Right renal cortex interstitium (tissue), 3 donors: Measurements from ENCODE around the gene ARMC10. TPM values are rescaled to one million over a fixed set of nuclear protein-coding genes. Genes with fewer than 3 reads are reported as not detected.
A peak's percentile ranks its signal among the peaks of the same experiment; 100 is the strongest.
"Not testable (repeated sequence)": the region's sequence is repeated elsewhere in the genome, so short reads cannot be mapped to it uniquely, and the experiment has no call there.

Experiments used
- DNase-seq, 3 donors: peaks; one replicate each; pipeline ENCODE4 v3.0.0-alpha.2; 2013; ENCODE audit warnings: low read depth in 3 of 3, low spot score in 2 of 3
- polyA plus RNA-seq, 3 donors: library from polyadenylated mRNA; unstranded; fragments of 120-200 nt; gene quantifications; one replicate each; pipeline ENCODE4 v1.2.1, GENCODE V29; 2013; ENCODE audit not compliant: insufficient read length in 3 of 3

Gene ARMC10
- polyA plus RNA-seq: 10 to 100 TPM; 57.8 to 73.0 (median 65.5) TPM

- DNase-seq: peak; percentile 86 to 91 (median 89)
Measured at GRCh38 chr7:103074519-103075336, at the start of gene ARMC10, which contains the start of gene FBXL13. TSS of gene ARMC10 (plus strand) at chr7:103075140. CDS start at chr7:103075273, 133 bp downstream. TSS of gene FBXL13 (minus strand) at chr7:103074796.

GRCh38 chr7:103025341-103025740 is 49.6 kb upstream of the ARMC10 start:
- DNase-seq: no peak

- DNase-seq: no peak
Measured at GRCh38 chr7:103031024-103031423, 43.9 kb upstream of the ARMC10 start.

- no peak for DNase-seq
Measured at GRCh38 chr7:103031781-103032180, 43.2 kb upstream of the ARMC10 start.

- DNase-seq: not testable (repeated sequence)
Measured at GRCh38 chr7:103034318-103034717, 40.6 kb upstream of the ARMC10 start.

GRCh38 chr7:103037476-103037822 is 37.5 kb upstream of the ARMC10 start:
- no peak for DNase-seq

GRCh38 chr7:103037823-103038739 is 36.9 kb upstream of the ARMC10 start:
- DNase-seq: not testable (repeated sequence)

GRCh38 chr7:103041815-103042214 is 33.1 kb upstream of the ARMC10 start:
- not testable (repeated sequence) for DNase-seq

GRCh38 chr7:103048833-103049232 is 26.1 kb upstream of the ARMC10 start:
- DNase-seq: no peak

- DNase-seq: no peak
Measured at GRCh38 chr7:103051519-103051918, 23.4 kb upstream of the ARMC10 start.

GRCh38 chr7:103056006-103056405 is 18.9 kb upstream of the ARMC10 start:
- not testable (repeated sequence) for DNase-seq

- DNase-seq: no peak
Measured at GRCh38 chr7:103058122-103058521, 16.8 kb upstream of the ARMC10 start.

- DNase-seq: no peak
Measured at GRCh38 chr7:103059471-103059870, 15.5 kb upstream of the ARMC10 start.

GRCh38 chr7:103063895-103064294 is 11.0 kb upstream of the ARMC10 start:
- no peak for DNase-seq

- DNase-seq: no peak
Measured at GRCh38 chr7:103065667-103066066, 9.3 kb upstream of the ARMC10 start.

GRCh38 chr7:103068414-103069403 is 6.2 kb upstream of the ARMC10 start:
- no peak for DNase-seq

GRCh38 chr7:103071000-103071399 is 3.9 kb upstream of the ARMC10 start:
- DNase-seq: no peak

- no peak for DNase-seq
Measured at GRCh38 chr7:103073989-103074518, 886 bp upstream of the ARMC10 start.

- DNase-seq: peak; percentile 18 to 46 (median 25)
Measured at GRCh38 chr7:103075337-103075918, 488 bp downstream of the ARMC10 start.

- DNase-seq: no peak
Measured at GRCh38 chr7:103076764-103077163, 1.8 kb downstream of the ARMC10 start.
